T-helper 1 cell (primary cell): Measurements from ENCODE around the gene PRR16.

Source experiments
- DNase-seq, 5 donors: peaks; one replicate each; pipeline ENCODE4 v3.0.0-alpha.2; 2012 to 2020

PRR16 gene

DNA sequence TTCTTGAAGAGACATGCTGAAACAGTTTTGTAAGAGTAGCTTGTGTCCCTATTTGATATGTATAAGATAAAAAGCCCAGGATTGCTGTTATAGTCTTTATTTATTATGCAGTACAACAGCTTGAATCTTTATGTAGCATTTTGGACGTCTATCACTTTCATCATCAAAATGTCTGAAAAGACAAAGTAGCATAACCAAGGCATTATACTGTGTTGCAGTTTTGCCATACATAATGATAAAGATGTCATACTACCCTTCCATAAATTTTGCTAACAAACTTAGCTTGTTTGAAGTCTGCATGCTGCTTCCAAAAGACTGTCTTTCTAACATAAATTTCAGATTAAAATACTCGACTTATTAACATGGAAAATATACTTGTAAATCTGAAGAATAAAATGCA is 127.8 kb downstream of the PRR16 start:
- DNase-seq: no peak

DNA sequence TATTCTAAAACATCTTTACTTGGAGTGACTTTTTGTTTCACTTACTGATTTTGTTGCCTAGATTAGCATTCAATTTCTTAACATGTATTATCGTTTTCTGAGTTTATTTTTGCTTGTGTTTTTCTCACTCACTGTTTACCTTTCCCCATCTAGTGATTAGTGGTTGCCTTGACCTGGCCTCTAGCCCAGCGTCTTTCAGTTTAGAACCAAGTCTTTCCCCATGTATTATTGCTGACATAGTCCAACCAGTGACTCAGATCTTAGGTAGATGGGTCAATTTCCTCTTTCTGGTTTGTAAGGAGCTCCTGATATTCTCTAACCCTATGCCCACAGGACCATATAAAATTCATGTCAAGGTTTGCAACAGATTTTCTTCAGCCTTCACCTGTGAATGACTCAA is 135.5 kb downstream of the PRR16 start:
- DNase-seq: no peak

DNA sequence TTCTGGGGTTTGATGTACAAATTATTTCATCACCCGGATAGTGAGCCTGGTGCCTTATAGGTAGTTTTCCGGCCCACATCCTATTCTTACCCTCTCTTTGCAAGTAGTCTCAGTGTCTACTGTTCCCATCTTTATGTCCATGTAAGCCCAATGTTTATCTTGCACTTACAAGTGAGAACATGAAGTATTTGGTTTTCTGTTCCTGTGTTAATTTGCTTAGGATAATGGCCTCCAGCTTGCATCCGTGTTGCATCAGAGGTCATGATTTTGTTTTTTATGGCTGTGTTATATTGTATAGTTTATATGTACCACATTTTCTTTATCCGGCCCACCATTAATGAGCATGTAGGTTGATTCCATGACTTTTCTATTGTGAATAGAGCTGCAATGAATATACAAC is 136.5 kb downstream of the PRR16 start:
- DNase-seq: no peak

DNA sequence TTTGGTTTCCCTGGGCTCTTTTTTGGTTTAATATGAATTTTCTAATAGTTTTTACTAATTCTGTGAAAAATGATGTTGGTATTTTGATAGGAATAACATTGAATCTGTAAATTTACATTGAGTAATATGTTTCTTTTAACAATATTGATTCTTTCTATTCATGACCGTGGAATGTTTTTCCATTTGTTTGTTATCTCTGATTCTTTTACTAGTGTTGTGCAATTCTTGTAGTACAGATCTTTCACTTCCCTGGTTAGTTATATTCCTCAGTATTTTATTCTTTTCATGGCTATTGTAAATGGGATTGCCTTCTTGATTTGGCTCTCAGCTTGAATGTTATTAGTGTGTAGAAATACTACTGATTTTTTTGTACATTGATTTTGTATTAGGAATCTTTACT is 137.9 kb downstream of the PRR16 start:
- DNase-seq: no peak

DNA sequence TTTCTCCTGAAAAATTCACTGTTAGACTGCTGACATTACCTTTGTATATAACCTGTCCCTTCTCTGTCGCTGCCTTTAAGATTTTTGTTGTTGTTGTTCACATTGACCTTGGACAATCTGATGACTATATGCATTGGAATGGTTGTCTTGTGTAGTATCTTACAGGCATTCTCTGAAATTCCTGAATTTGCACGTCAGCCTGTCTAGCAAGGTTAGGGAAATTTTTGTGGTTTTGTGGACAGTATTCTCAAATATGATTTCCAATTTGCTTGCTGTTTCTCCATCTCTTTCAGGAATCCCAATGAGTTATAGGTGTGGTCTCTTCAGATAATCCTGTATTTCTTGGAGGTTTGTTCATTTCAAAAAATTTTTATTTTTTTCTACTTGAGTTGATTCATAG is 140.8 kb downstream of the PRR16 start:
- DNase-seq: no peak

DNA sequence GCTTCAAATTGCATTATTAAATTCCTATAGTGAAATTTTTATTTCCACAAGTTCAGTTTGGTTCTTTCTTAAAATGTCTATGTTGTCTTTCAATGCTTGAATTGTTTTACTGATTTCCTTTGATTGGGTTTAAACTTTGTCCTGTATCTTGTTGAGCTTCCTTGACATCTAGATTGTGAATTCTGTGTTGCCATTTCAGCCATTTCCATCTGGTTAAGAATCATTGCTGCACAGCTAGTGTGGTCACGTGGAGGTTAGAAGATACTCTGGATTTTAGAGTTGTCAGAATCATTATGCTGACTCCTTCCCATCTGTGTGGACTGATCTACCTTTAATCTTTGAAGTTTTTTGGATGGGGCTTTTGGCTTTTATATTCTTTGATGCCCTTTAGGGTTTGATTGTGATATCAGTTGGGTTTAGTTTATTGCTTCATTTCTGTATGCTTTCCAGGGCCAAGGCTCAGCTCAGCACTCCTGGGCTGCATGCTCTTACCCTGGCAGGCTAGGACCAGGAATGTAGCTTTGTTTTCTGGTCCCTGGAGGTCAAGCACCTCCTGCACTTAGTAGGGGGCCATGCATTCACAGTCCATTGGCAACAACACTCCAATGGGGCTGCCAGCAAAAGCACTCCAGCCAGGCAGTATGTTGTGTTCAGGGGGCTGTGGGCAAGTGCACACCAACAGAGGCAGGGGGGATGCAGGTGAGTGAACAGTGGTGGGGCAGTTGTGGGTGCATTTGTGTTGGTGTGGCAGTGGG is 141.4 kb downstream of the PRR16 start:
- no peak for DNase-seq

GRCh38 chr5:120609570-120609969 is 145.5 kb downstream of the PRR16 start:
- no peak for DNase-seq

GRCh38 chr5:120610145-120610544 is 146.0 kb downstream of the PRR16 start:
- no peak for DNase-seq

GRCh38 chr5:120613729-120614128 is 149.6 kb downstream of the PRR16 start:
- no peak for DNase-seq

DNA sequence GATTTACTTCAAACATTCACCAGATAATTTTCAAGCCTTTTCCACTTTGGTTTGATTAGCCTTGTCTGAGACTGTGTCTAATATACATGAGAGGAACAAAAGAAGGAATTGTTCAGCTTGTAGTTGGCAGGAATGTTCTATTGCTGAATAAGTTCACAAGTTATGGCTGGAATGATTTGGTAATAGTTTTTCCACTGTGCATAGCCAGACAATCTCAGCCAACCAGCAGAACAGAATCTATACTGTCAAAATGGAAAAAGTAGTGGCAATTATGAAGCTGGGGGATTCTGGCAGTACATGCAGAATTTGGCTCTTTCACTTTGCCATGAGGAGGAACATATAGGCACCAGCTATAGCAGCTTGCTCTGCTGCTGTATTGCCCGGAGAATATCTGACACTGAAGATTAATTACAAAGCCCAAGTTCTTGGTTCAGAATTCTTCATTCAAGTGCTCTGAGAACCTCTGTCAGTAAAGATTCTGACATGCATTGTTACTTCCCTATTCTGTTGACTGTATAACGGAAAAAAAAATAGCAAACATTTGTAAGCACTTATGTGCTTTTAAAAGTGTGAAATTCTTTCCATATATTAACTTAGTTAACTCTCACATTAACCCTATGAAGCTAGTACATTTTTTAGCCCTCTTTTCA is 150.6 kb downstream of the PRR16 start:
- DNase-seq: no peak

DNA sequence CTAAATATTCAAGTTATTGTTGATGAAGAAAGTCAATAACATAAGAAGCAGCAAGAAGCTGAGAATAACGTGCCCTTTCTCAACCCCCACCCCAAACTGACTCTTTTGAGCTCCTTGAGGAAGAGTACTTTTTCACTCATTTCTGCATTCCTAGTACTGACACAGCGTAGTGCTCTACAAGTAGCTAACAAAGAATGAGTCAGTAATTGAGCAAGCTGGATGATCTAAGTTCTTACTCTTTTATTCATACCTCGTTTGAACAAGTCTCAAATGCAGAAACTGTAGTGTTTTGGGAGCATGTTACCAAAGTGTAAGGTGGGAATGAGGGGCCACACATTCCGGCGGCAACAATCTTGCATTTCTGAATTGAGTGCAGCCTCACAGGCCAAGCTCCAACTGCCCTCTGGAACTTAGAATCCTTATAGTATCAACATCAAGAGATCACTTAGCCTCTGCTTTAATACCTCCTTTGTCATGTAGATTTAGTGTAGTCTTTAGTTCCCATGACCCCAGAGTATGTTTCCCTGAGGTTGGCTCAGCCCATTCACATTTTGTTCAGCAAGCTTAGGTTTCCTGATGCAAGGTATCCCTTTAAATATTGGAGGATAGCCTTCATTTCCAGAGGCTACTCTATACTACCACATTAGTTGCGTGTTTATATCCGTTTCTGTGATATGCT is 152.0 kb downstream of the PRR16 start:
- no peak for DNase-seq

DNA sequence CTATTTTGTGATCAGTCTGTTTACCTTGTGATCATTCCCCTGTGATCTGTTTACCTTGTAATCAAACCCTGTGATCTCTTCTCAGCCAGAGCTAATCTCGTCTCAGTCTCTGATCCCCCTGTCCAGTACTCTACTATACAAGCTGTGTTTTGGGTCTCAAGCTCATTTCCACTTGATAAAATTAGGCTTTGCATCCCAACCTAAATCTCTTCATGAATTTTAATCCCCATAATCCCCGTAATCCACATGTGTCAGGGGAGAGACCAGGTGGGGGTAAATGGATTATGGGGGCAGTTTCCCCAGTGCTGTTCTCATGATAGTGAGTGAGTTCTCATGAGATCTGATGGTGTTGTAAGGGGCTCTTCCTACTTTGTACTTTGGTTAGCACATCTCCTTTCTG is 157.2 kb downstream of the PRR16 start:
- DNase-seq: no peak

GRCh38 chr5:120624021-120624563 is 160.0 kb downstream of the PRR16 start:
- no peak for DNase-seq

GRCh38 chr5:120628156-120628555 is 164.1 kb downstream of the PRR16 start:
- DNase-seq: no peak

GRCh38 chr5:120630550-120630949 is 166.4 kb downstream of the PRR16 start:
- DNase-seq: no peak

GRCh38 chr5:120631611-120632010 is 167.5 kb downstream of the PRR16 start:
- no peak for DNase-seq

- no peak for DNase-seq
These were observed 168.3 kb downstream of the PRR16 start for GRCh38 chr5:120632430-120632829.

GRCh38 chr5:120638449-120638848 is 174.3 kb downstream of the PRR16 start:
- no peak for DNase-seq

DNA sequence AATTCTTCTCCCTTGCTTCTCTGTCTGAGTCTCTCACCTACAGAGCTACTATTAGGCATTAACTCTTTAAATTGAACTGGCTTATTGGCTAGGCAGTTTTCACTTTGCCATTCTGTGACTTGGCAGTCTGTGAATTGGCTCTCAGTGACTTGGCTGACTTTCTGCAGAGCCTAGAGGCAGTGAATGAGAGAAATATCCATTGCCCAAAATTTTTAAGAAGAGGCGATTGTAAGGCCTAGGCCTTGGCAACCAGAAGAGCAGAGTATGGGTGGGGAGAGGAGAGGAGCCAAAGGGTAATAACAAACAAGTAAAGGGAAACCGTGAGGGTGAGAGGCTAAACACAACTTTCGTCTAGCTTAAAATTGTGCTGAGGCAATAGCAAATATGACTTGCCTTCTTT is 176.7 kb downstream of the PRR16 start:
- no peak for DNase-seq

GRCh38 chr5:120644516-120644915 is 180.4 kb downstream of the PRR16 start:
- DNase-seq: no peak

GRCh38 chr5:120655828-120656435 is 191.8 kb downstream of the PRR16 start:
- DNase-seq: no peak

DNA sequence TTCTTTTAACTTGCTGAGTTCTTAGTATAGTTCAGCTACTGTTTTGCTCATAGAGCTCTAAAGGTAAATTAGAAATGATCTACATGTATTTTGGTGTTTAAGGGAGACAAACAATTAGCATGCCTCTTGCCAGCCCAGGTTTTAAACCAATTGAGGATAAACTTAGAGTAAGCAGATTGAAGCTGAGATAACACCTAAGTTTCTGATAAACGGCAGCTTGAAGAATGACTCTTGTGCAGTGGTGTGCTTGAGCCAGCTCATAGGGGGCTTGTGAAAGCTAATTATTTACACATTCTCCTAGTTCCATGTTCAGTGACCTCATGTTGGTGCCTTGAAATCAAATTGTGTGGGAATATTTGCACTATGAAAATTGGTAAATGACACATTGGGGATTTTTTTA is 193.0 kb downstream of the PRR16 start:
- no peak for DNase-seq

DNA sequence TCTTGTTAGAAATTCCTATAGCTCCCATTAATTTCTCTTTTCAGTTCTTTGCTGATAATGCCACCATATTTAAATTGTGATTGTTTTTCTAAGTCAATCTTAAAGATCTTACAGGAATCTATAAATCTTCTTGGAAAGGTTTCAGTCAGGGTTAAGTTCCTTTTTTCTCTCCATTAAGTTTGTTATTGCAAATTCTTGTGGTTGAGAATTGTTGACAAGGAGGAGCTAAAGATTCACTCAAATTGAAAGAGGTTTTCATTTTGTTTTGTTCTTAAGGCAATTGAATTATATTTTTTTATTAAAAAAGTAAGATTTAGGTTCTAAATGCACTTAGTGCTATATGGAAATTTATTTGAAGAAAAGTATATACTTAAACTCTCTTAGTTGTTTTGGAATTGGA is 213.4 kb downstream of the PRR16 start:
- no peak for DNase-seq
